Measurements from ENCODE around the gene GTF2A1L.

The GTF2A1L gene

DNA sequence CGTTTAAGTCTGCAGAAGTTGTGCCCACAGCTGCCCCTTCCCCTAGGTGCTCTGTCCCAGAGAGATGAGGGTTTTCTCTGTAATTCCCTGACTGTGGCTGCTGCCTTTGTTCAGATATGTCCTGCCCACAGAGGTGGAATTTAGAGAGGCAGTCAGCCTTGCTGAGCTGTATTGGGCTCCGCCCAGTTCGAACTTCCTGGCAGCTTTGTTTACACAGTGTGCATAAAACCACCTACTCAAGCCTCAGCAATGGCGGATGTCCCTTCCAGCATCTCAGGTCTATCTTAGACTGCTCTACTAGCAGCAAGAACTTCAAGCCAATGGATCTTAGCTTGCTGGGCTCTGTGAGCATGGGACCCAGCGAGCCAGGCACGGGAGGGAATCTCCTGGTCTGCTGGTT lies 89.8 kb downstream of the GTF2A1L start:
- no peak for DNase-seq

DNA sequence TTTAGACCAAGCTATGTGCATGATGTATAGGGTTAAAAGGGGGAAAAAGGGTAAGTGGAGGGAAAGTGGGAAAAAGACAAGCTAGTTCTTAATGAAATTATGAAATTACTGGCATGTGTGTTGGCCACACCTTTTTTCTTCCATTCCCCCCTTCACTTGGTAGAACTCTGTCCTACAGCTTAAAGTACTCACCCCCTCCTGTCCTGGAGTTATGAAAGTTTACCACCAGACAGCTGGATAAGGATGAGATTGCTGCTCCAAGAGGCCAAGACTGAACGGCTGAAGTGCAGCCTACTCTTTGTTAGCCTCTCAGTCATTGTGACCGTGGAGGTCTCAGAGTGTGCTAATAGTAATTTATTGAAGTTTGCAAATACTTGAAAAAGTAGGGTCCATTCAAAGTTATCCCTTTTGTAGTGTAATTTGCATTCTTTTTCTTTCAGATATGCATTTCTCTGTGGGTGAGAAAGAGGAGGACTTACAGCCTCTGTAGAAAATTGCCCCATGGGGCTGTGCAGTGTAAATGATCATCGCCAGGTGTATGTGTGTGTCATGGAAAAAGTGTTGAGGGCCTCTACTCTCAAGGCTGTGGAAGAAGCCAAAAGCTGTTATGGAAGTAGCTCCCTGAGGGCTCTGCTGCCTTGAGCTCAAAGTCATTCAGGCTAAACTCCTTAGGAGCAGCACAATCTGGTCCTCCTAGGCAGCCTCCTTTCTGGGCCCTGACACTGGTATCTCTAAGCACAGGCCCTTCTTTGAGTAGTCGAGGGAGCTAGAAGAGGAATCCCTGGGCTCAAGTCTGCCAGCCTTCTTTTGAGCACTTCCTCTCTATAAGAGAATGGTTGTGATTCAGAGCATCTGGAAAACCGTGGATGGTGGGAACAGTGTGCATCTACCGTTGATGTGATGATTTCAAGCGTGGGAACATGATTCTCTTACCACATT lies 91.7 kb downstream of the GTF2A1L start:
- no peak for DNase-seq

DNA sequence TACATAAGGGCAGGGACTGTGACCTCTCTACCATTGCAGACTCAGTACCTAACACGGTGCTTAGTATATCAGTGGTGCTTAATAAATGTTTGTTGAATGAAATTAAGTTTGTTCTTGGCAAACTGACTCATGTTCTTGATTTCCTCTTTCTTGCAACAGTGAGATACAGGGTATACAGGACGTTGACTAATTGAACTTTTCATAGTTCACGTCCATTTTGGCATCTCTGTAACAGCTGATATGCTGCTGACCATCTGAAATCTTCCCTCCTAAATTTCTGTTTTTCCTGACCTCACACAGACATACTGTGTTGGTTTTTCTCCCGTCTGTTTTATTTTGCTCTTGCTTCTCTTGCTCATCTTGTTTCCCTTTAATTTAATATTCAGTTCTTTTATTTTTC lies 93.7 kb downstream of the GTF2A1L start:
- DNase-seq: no peak

DNA sequence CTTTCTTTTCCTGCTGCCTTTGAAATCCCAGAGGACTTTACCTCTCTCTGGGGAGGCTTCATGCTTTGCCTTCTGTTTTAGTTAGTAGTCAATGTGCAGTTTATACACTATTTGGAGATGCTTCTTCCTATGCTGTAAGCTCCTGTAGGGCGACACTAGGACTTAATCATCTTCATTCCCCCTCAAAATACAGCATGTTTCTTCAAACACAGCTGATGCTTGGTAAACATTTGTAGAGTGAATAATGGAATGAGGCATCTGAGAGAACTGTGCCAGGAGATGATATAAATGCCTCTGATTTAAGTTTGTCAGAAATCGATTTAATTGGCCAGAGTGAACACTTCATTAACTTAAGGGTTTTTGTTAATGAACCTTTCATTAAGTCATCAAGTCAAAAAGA lies 94.5 kb downstream of the GTF2A1L start:
- no peak for DNase-seq

DNA sequence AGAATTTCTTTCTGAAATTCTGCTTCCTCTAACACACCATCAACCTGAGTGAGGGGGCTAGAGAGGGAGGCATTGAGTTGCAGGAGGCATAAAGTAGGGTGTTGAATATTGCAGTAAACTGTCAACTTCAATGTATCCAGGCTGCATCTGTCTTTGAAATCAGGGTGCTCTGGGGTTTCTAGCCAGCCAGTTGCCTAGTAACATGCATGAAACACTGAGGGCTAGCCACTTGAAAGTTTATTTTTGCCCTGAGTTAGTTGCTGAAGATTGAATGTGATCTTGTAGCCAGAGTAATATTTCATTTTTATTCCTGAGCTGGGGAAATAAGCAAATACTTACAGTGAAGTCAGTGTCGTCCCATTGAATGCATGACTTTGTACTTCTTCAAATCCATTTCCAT lies 96.0 kb downstream of the GTF2A1L start:
- DNase-seq: no peak

DNA sequence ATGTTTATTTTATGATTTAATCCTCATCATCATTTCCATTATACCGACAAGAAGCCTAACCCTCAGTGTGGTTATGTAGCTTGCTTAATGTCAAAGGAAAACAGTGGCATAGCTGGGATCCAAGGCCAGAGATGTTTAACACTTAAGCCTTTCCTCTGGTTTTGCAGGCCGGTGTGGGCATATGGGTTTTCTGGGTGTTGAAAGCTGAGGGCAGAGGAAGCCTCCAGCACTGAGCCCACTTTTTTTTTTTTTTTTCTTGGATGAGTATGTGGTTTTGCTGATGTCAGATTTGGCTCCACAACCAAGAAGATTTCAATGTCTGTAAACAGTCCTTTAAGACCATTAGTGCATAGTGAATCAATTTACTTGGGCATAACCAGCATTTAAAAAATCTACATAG lies 96.6 kb downstream of the GTF2A1L start:
- DNase-seq: no peak

DNA sequence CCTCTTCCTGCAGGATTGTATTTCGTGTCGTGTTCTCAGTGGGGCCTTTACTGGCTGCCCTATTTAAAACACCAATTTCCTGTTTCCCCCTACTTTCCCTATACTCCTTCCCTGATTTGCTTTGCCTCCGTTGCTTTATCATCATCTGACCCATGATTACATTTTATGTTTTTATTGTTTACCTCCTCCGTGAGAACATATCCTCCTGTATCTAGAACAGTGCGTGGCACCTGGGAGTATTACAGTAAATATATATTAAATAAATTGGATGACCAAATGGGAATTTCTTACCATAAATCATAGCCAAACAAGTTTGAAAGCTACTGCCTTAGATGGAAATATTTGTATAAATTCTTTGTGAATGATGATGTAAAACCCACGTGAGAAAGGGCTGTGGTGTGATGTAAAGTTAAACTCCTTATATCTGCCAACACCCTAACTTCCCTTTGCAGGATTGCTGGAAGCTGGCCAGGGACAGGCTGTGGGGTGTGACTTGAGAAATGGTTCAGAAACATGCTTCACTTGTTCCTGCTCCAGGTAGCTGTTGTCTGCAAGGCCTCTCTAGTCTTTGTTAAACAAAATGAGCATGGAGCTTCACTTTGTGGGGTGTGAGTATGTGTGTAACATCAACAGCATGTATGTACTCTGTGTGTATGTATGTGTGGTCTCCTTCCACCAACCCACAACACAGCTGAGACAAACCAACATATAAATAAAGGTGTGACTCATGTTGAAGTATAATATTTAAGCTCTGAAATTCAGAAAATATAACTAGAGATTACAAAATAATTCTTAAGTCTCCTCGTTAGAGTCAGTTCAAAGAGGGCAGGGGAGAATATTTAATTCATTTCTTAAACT lies 97.6 kb downstream of the GTF2A1L start:
- no peak for DNase-seq

DNA sequence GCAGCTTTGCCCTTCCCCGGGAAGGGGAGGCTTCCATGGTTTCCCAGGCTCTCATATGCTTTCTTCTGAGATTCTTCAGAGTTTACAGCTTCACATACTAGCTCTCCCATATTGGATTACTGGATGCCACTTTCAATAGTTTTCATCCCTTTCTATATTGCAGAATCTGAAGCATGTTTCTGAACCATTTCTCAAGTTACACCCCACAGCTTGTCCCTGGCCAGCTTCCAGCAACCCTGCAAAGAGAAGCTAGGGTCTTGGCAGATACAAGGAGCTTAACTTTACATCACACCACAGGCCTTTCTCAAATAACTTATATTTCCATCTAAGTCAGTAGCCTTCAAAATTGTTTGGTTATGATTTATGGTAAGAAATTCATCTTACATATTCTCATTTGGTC lies 98.3 kb downstream of the GTF2A1L start:
- no peak for DNase-seq

DNA sequence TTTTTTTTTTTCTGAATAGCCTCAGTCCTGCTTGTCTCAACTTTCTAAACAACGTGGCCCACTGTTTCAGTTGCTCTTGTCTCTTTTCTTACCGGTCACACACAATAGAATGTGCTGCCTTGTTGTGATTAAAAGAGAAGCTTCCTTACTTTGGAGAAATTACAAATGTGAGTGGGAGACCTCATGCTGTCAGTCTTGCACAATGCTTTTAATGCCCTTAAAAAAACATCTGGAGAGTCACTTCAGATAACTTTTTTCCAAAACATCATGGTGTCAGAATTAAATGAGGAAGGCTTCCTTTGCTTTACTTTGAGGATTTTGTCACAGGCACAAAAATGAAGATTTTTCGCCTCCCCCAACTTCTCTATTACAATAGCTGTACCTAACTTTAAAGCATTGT lies 100.2 kb downstream of the GTF2A1L start:
- no peak for DNase-seq

DNA sequence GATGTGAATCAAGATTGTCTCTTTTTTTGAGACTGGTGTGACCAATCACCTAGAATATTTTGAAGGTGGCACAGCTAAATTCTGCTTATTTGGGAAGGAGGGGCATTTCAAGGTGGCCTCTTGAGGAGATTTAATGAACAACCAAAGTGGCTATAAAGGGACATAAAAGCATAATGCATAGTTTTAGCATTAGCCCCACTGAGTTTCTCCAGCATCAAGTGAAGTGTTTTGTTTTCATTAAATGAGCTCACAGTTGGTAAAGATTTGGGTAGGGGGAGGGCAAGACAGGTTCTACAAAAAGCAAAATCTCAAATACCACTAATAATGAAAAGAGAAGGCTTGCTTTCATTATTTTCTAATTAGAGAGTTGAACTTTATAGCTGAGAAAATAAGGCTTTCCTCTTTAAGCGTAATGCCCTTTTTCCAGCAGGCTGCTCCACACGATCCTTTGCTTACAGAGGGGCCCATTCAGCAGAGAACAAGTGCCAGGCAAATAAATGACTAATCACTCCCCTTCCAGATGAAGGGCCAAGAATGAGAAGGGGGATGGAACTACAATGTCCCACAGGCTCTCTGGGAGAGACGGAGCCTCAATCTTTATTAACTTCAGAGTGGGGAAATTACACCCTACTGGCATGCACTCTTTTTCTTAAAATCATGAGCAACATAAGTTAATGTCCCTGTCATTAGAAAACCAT lies 102.0 kb downstream of the GTF2A1L start:
- DNase-seq: no peak

DNA sequence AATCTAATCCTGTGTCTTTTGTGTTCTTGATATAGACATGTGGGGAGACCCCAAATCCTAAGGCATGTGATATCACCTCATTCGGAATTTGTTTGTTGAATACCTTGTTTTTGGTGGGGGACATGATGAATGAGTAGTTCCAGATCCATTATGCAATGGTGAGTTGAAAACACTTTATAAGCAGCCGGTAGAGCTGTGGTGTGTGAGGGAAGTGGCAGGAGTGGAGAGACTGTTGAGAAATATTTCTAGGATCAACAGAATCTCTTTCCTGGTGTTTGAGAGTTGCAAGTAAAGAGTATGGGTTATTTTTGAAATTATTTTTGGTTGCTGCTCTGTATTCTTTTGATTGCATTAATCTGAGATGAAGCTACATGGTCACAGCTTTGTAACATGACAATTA lies 103.5 kb downstream of the GTF2A1L start:
- DNase-seq: no peak

DNA sequence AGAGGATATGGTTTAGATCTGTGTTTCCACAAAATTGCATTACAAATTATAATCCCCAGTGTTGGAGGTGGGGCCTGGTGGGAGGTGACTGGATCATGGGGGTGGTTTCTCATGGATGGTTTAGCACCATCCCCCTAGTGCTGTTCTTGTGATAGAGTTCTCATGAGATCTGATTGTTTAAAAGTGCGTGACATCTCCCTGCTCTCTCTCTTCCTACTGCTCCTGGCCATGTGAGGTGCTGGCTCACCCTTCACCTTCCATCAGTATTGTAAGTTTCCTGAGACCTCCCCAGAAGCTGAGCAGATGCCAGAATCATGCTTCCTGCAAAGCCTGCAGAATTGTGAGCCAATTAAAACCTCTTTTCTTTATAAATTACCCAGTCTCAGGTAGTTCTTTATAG lies 104.7 kb downstream of the GTF2A1L start:
- DNase-seq: no peak

DNA sequence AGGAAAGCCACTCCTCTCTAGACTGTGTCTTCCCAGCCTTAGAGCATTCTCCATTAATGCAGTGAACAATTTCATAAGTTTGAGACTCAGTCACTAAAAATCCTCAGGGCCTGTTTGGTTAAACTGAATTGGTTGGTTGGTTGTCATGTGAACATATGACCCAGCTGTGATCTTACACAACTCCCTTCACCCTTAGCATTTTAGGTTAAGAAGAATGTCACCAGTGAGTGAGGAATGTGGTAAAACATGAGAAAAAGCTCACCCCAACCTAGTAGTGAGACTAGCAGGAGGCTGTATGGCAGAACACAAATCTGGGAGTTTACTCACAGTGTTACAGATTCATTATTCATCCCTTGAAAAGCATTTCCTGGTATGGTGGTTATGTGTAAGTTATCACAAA lies 105.5 kb downstream of the GTF2A1L start:
- DNase-seq: no peak

DNA sequence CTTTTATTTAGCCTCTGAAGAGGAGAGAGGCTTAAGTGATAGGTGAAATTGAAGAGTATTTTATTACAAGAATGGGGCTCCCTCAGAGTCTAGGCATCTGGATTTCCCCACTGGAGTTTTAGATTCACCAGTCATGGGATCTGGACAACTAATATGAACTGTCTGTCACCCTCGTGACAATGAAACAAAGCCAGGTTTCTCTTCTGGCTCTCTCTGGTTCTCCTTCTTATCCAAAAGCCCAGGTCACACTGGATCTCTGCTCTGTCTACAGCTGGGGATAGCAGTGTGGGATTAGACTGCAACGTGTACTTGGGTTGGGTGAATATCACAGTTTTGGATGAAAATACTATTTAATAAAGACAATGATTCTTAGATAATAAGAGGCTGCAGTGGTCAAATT lies 106.6 kb downstream of the GTF2A1L start:
- no peak for DNase-seq

DNA sequence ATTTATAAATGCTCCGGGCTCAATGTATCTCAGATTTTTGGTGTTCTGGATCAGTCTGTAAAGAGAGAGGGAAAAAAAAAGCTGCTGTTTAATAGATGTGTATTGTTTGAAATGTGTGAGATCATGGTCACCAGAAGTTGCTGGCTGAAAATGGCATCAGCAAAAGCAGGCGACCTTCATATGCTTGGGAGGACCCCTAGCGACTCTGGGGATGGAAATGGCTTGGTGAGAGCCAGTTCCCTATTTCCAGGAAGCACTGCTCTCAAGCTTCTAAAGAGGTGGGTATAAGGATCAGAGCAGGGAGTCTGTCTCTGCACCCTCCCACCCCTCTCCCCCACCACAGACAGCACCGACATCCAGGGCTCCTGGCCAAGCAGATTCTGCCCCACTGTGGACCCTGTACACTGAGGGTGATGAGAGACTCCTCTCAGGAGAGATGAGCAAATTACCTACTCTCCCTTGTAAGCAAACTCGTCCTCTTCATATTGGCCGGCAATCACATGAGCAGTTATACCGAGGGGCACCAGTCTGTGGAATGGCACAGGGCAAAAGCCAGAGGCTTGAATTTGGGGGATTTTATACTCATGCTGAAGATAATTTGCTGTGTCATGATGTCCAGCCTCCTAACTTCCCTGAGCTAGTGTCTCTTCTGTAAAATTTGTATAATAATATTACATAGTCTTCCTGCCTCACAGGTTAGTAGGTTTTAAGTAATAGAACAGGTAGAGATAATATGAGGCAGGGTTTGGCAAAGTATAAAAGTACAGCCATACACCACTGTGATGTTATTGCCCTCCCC lies 108.2 kb downstream of the GTF2A1L start:
- no peak for DNase-seq

DNA sequence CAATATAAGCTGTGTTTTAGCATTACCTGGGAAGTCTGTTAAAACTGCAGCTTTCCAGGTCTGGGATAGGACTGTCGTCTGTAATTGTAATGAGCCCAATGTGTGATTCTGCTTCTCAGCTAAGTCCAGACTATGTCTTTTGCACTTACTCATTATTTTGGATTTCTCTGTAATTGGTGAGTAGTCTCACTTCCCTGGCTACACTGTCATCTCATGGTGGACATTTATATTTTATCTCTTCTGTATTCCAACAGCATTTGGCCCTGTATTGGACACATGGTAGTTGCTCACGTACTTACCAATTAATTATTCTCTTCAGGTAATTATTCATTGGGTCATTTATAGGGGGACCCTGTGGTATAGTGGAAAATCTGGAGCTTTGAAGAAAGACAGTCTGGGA lies 109.9 kb downstream of the GTF2A1L start:
- no peak for DNase-seq

DNA sequence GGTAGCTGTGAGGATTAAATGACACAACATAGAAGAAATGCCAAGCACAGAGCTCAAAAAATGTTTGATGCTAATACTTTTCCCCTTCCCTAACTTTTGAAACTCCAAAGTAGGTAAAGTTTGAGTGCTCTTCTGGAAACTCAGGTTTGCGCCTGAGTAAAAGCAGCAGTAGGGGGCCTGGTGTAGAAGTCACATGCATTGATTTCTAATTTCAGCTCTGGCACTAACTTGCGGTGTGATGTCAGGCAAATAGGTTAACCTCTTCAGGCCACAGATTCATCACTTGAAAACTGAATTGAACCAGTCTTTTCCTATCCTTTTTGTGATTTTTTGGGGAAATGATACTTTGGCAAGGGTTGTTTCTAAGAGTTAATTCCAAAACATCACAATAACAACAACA lies 110.6 kb downstream of the GTF2A1L start:
- DNase-seq: no peak

DNA sequence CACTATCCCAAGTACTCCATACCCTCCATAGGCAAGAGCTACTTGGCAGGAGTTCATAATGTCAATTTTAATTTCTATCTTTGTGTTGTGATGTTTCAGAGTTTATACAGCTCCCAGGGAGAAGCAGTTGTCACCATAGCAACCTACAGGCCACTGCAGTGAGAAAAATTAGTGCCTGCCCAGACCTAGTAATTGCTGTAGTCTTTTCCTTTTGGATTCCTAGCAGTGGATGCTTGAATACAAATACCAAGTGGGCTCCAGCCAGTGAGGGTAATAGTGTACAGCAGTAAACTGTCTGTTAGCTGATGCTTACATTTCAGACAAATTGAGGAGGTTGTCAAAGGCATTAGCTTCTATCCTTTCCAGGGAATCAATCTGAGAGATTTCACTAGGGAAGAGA lies 111.2 kb downstream of the GTF2A1L start:
- no peak for DNase-seq

All from NCI-H82 (cell line).